Spleen (tissue), 7 donors: Measurements from ENCODE around the gene ZNF365.

ENCODE experiments used
- CTCF ChIP-seq, 11 experiments: fragments of 200-600 bp in 7 of 11; fragments of 450-650 bp in 4 of 11; sonication (generic) in 4 of 11; IDR thresholded peaks in 8 of 11; conservative IDR thresholded peaks in 3 of 11; 1 replicate in 7 of 11; 2 replicates in 4 of 11; pipeline versions ENCODE4 v1.4.0 to v1.8.0; 2016 to 2021; ENCODE audit warnings: antibody characterized with exemption in 11 of 11, inconsistent platforms in 4 of 11, mild to moderate bottlenecking in 1 of 11
- POLR2A ChIP-seq, 3 donors: fragments of 450-650 bp; IDR thresholded peaks; one replicate each; pipeline ENCODE4 v1.5.1; 2017; ENCODE audit warnings: antibody characterized with exemption in 3 of 3, mild to moderate bottlenecking in 1 of 3
- POLR2AphosphoS5 ChIP-seq, 3 donors: sonication (generic); formaldehyde crosslinking; IDR thresholded peaks; one replicate each; pipeline ENCODE4 v1.5.1; 2017; ENCODE audit warnings: antibody characterized with exemption in 3 of 3
- donor health status: DM: no; HTN: no; CAD: no; lungs with moderate emphysema.
- donor health status: DM: no; HTN: no; CAD: no.
- donor health status: DM: no; HTN: no; CAD: no.

- TF ChIP-seq POLR2AphosphoS5 (IDR thresholded peaks at IDR 0.05) (no peak), CTCF (IDR thresholded peaks at IDR 0.05 in 8 of 11, conservative IDR thresholded peaks at IDR 0.05 in 3 of 11) (no peak), POLR2A (IDR thresholded peaks at IDR 0.05) (no peak)
Measured at GRCh38 chr10:62326176-62326575, 48.0 kb upstream of the ZNF365 start.
